H9 (cell line): ENCODE data around the gene MESD. TPM values are rescaled to one million over a fixed set of nuclear protein-coding genes. Genes with fewer than 3 reads are reported as not detected.

Experiments
- DNase-seq: peaks from one replicate; pipeline ENCODE4 v3.0.0-alpha.2; 2017
- H2AFZ ChIP-seq: one replicate; pipeline ENCODE4 v1.6.1; 2013; ENCODE audit warnings: mild to moderate bottlenecking, low read length, control low read depth, moderate library complexity
- H2AK5ac ChIP-seq: 2 replicates; pipeline ENCODE4 v1.6.1; 2013; ENCODE audit warnings: low read length, control low read depth, mixed read lengths; ENCODE audit not compliant: insufficient read length
- H2BK120ac ChIP-seq: one replicate; pipeline ENCODE4 v1.6.1; 2013; ENCODE audit warnings: low read depth, mild to moderate bottlenecking, low read length, control low read depth, inconsistent platforms; ENCODE audit not compliant: poor library complexity, severe bottlenecking
- H2BK12ac ChIP-seq: 2 replicates; pipeline ENCODE4 v1.6.1; 2013; ENCODE audit warnings: low read length, control low read depth, mixed read lengths, low read depth; ENCODE audit not compliant: insufficient read length
- H2BK15ac ChIP-seq: 2 replicates; pipeline ENCODE4 v1.6.1; 2013; ENCODE audit warnings: low read depth, low read length, control low read depth
- H2BK20ac ChIP-seq: one replicate; pipeline ENCODE4 v1.6.1; 2013; ENCODE audit warnings: low read depth, mild to moderate bottlenecking, low read length, control low read depth, inconsistent platforms; ENCODE audit not compliant: poor library complexity, severe bottlenecking
- H2BK5ac ChIP-seq: 2 replicates; pipeline ENCODE4 v1.6.1; 2013; ENCODE audit warnings: low read length, control low read depth, mixed read lengths; ENCODE audit not compliant: insufficient read length
- H3K14ac ChIP-seq: 2 replicates; pipeline ENCODE4 v1.6.1; 2013; ENCODE audit warnings: low read length, control low read depth; ENCODE audit not compliant: insufficient read depth
- H3K18ac ChIP-seq: 2 replicates; pipeline ENCODE4 v1.6.1; 2013; ENCODE audit warnings: low read depth, mild to moderate bottlenecking, mixed read lengths, low read length, control low read depth; ENCODE audit not compliant: insufficient read length
- H3K23ac ChIP-seq: 2 replicates; pipeline ENCODE4 v1.6.1; 2013; ENCODE audit warnings: low read length, control low read depth, mixed read lengths, low read depth; ENCODE audit not compliant: insufficient read length
- H3K23me2 ChIP-seq: 2 replicates; pipeline ENCODE4 v1.6.1; 2013; ENCODE audit warnings: low read depth, mild to moderate bottlenecking, mixed read lengths, low read length, control low read depth; ENCODE audit not compliant: insufficient read length, poor library complexity, severe bottlenecking
- H3K27ac ChIP-seq: 2 replicates; pipeline ENCODE4 v1.5.1; 2013; ENCODE audit warnings: low read length, control low read depth, mixed read lengths, low read depth; ENCODE audit not compliant: insufficient read length
- H3K27me3 ChIP-seq: 2 replicates; pipeline ENCODE4 v1.6.1; 2013; ENCODE audit warnings: low read length, control low read depth, inconsistent platforms; ENCODE audit not compliant: insufficient read depth
- H3K4ac ChIP-seq: 2 replicates; pipeline ENCODE4 v1.6.1; 2013; ENCODE audit warnings: low read depth, mild to moderate bottlenecking, control low read depth, inconsistent platforms, low read length, moderate library complexity
- H3K4me1 ChIP-seq: 2 replicates; pipeline ENCODE4 v1.6.1; 2013; ENCODE audit warnings: low read length, control low read depth, inconsistent platforms; ENCODE audit not compliant: insufficient read depth
- H3K4me2 ChIP-seq: 2 replicates; pipeline ENCODE4 v1.6.1; 2013; ENCODE audit warnings: low read length, control low read depth, mixed read lengths; ENCODE audit not compliant: insufficient read length, insufficient read depth
- H3K56ac ChIP-seq: 2 replicates; pipeline ENCODE4 v1.6.1; 2013; ENCODE audit warnings: low read depth, mild to moderate bottlenecking, mixed read lengths, low read length, control low read depth; ENCODE audit not compliant: insufficient read length
- H3K79me1 ChIP-seq: 2 replicates; pipeline ENCODE4 v1.6.1; 2013; ENCODE audit warnings: low read depth, mild to moderate bottlenecking, moderate library complexity, low read length, control low read depth, inconsistent platforms; ENCODE audit not compliant: insufficient read depth, poor library complexity, severe bottlenecking
- H3K79me2 ChIP-seq: 2 replicates; pipeline ENCODE4 v1.6.1; 2013; ENCODE audit warnings: low read length, control low read depth, inconsistent platforms; ENCODE audit not compliant: insufficient read depth
- H3K9ac ChIP-seq: 2 replicates; pipeline ENCODE4 v1.6.1; 2013; ENCODE audit warnings: low read length, control low read depth, mixed read lengths; ENCODE audit not compliant: insufficient read length; ENCODE audit errors: extremely low read depth
- H3K9me3 ChIP-seq: one replicate; pipeline ENCODE4 v1.6.1; 2013; ENCODE audit warnings: low read depth, low read length, inconsistent platforms; ENCODE audit not compliant: control insufficient read depth
- H3T11ph ChIP-seq: one replicate; pipeline ENCODE4 v1.6.1; 2013; ENCODE audit warnings: mild to moderate bottlenecking, low read length, control low read depth, inconsistent platforms
- H4K20me1 ChIP-seq: one replicate; pipeline ENCODE4 v1.6.1; 2013; ENCODE audit not compliant: control insufficient read depth, insufficient read length, insufficient read depth
- H4K5ac ChIP-seq: 2 replicates; pipeline ENCODE4 v1.6.1; 2013; ENCODE audit warnings: low read depth, mild to moderate bottlenecking, mixed read lengths, low read length, control low read depth; ENCODE audit not compliant: insufficient read length
- H4K8ac ChIP-seq: replicated peaks from 2 replicates; pipeline ENCODE4 v1.6.1; 2013; ENCODE audit warnings: low read length, control low read depth, mixed read lengths, low read depth; ENCODE audit not compliant: insufficient read length
- H4K91ac ChIP-seq: 2 replicates; pipeline ENCODE4 v1.6.1; 2013; ENCODE audit warnings: low read depth, mild to moderate bottlenecking, moderate library complexity, mixed read lengths, low read length, control low read depth; ENCODE audit not compliant: insufficient read length
- H3K27ac Mint-ChIP-seq, 3 experiments: 2 replicates in 2 of 3; 3 replicates in 1 of 3; pipeline ENCODE4 v1.8.0; 2020 to 2021; ENCODE audit warnings: mixed read lengths in 3 of 3, mild to moderate bottlenecking in 1 of 3, moderate library complexity in 1 of 3
- H3K27me3 Mint-ChIP-seq: 2 replicates; pipeline ENCODE4 v1.8.0; 2021; ENCODE audit warnings: low read depth, mild to moderate bottlenecking, moderate library complexity, mixed read lengths
- H3K36me3 Mint-ChIP-seq, 3 experiments: 2 replicates in 2 of 3; 3 replicates in 1 of 3; pipeline ENCODE4 v1.8.0; 2020 to 2021; ENCODE audit warnings: low read depth in 3 of 3, mixed read lengths in 3 of 3; ENCODE audit not compliant: insufficient read depth in 1 of 3
- H3K4me1 Mint-ChIP-seq, 2 experiments: 2 replicates each; pipeline ENCODE4 v1.8.0; 2020; ENCODE audit warnings: mixed read lengths in 2 of 2
- H3K4me3 Mint-ChIP-seq, 2 experiments: 2 replicates in 1 of 2; 3 replicates in 1 of 2; pipeline ENCODE4 v1.8.0; 2020 to 2021; ENCODE audit warnings: mild to moderate bottlenecking in 2 of 2, mixed read lengths in 2 of 2, moderate library complexity in 1 of 2
- H3K9me3 Mint-ChIP-seq, 2 experiments: 2 replicates in 1 of 2; 3 replicates in 1 of 2; pipeline ENCODE4 v1.8.0; 2020; ENCODE audit warnings: mild to moderate bottlenecking in 2 of 2, mixed read lengths in 2 of 2, moderate library complexity in 1 of 2
- CTCF ChIP-seq: fragments of 200-600 bp; sonication (generic); conservative IDR thresholded peaks from 3 replicates; pipeline ENCODE4 v1.8.0; 2021; ENCODE audit warnings: antibody characterized with exemption, mild to moderate bottlenecking
- WGBS: extraction: QIAGEN DNeasy Blood & Tissue Kit; methylation state at CpG from one replicate; pipeline ENCODE4 v1.1.7; 2013; ENCODE audit warnings: missing lambda C conversion rate, low lambda C conversion rate, mixed read lengths; ENCODE audit not compliant: insufficient read length; ENCODE audit errors: extremely low coverage; 5-methylcytosine and 5-hydroxymethylcytosine counted together
- total RNA-seq: library from RNA; stranded (reverse); gene quantifications from 2 replicates; pipeline ENCODE4 v1.2.1, GENCODE V29; 2021

MESD gene
- total RNA-seq, 1 experiment from 2014 or later: 29.1 TPM

- Mint-ChIP-seq H3K4me3 (no peak overlapping the region), H3K27me3 (no peaks in the 10 kb centered on the region; the same call in 1 of the 2 replicates), H3K36me3 (peaks cover 3 to 5% (median 4%) of the 10 kb centered on the region in 3 experiments; a peak in 5 of 7 replicates), H3K4me1 (peaks cover 17 to 20% of the 10 kb centered on the region in 2 experiments), H3K9me3 (no peaks in the 10 kb centered on the region), H3K27ac (no peak overlapping the region)
- Histone ChIP-seq H3K23ac (no peak overlapping the region), H3K23me2 (no peaks in the 10 kb centered on the region), H3K14ac (no peak overlapping the region), H3K79me1 (no peaks in the 10 kb centered on the region), H3K18ac (no peak overlapping the region), H3K27me3 (no peaks in the 10 kb centered on the region), H2BK120ac (no peak overlapping the region), H4K5ac (no peak overlapping the region), H3K9me3 (no peaks in the 10 kb centered on the region), H3K56ac (no peak overlapping the region), H3K4me1 (no peaks in the 10 kb centered on the region; the same call in 1 of the 2 replicates), H2AFZ (no peak overlapping the region), H3K27ac (no peak overlapping the region), H4K20me1 (no peaks in the 10 kb centered on the region), H3T11ph (no peak overlapping the region), H3K4ac (no peak overlapping the region), H4K91ac (no peak overlapping the region), H4K8ac (no peak overlapping the region), H2BK12ac (no peak overlapping the region), H2BK5ac (no peak overlapping the region), H2BK20ac (no peak overlapping the region), H3K79me2 (no peaks in the 10 kb centered on the region), H2BK15ac (no peak overlapping the region), H2AK5ac (no peak overlapping the region), H3K9ac (no peak overlapping the region), H3K4me2 (no peak overlapping the region)
- no CpG with 5 or more reads among the region's 6 CpGs for WGBS
- no peak for DNase-seq
- no peak for TF ChIP-seq CTCF
Measured at GRCh38 chr15:80912673-80913072, 76.9 kb downstream of the MESD start.
